HG03558 (cell line): Measurements from ENCODE around the gene NRXN3.
"Not testable (repeated sequence)": the region's sequence is repeated elsewhere in the genome, so short reads cannot be mapped to it uniquely, and the experiment has no call there.

ENCODE experiments used
- ATAC-seq: cut with Tn5 transposase; IDR thresholded peaks from one replicate; pipeline ENCODE4 v1.9.1; 2021; ENCODE audit warnings: moderate number of reproducible peaks; ENCODE audit not compliant: unreplicated experiment; ENCODE audit errors: extremely low read depth

NRXN3 gene

GRCh38 chr14:79735121-79735520 is 1564.9 kb downstream of the NRXN3 start:
- ATAC-seq: no peak

DNA sequence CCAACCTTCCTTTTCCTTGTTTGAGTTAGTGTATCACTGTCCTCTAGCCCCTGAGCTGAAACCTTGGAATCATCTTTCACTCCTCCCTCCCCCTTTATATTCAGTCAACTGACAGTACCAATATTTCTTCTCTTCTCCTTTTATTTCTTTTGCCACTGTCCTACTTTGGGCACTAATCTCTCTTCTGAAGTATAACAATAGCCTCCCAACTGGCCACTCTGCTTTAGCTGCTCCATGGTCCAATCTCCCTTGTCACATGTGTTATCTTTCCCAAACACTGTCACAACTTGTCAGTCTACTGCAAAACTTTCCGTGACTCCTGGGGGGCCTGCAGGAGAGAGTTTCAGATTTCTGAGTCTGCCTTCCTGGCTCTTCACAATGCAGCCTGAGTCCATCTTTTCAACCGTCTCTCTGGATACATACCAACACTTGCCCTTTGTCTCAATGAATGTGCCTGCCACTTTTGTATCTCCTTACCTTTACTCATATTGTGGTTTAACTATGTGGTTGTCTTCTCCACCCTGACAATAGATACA is 1570.0 kb downstream of the NRXN3 start:
- no peak for ATAC-seq

- ATAC-seq: no peak
Measured at GRCh38 chr14:79742142-79742541, 1572.0 kb downstream of the NRXN3 start.

GRCh38 chr14:79745046-79745445 is 1574.9 kb downstream of the NRXN3 start:
- no peak for ATAC-seq

- no peak for ATAC-seq
Measured at GRCh38 chr14:79749065-79749464, 1578.9 kb downstream of the NRXN3 start.

DNA sequence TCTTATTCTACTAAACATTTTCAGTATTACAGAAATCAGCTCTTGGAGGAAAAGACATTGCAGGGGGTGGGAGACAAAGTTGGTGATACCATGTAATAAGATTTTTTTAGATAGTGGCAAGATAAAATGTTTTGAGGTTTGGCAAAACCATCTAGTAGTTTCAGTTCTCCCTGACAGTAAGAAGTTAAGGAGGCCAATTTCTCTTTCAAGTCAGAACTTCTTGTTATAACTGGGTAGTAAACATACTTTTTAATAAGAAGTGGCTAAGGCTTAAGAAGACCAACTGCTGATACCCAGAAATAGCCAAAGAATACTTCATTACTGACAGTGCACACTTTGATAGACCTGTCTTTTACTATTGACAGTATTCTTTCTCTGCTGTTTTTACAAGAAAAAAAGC is 1588.8 kb downstream of the NRXN3 start:
- no peak for ATAC-seq

DNA sequence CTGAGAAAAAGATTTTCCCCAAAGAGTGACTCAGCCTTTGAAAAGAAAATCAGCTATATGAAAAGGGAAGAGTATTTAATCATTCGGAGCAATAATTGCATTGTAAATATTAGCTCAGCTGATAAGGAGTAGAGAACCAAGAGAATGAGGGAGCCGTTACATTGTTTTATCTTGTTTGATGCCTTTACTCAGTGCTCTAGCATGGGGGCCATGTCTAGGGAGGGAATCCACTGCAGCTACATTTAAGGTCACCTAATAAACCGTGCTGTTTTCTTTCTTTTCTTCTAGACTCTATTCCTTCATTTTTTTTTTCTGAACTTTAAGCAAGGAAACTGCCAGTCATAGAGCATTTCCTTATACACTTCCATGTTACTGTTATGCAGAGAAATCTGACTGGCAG is 1594.2 kb downstream of the NRXN3 start:
- ATAC-seq: no peak

DNA sequence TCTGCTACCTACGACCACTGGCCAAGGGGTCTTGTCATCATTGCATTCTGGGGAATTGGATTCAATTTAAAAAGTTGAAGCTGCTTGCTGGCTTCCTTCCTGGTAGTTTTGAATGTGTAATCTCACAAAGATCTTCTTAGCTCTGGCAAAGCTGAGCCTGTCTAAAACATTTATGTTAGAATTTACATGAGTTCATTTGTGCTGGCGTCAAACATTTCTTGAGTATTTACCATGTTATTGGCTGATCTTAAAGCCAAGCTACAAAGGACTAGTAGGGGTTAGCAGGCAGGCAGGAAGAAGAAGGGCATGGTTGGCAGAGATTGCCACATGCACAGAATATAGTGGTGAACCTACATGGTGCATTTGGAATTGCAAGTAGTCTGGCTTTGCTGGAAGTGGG is 1596.3 kb downstream of the NRXN3 start:
- no peak for ATAC-seq

DNA sequence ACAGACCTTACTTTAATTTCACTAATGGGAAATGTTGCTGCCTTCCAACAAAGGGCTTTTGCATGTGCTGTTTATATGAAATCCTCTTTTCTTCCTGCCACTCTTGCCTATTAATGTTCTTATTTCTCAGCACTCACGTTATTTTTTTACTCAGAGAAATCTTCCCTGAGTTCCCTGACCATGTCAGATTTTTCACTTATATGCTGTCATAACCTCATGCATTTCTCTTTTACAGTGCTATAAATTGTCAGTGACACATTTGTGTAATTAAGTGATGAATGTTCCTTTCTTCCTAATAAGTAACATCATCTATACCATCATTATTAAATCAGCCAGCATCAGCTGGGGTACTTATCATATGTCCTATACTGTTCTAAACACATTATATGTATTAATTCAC is 1597.1 kb downstream of the NRXN3 start:
- no peak for ATAC-seq

DNA sequence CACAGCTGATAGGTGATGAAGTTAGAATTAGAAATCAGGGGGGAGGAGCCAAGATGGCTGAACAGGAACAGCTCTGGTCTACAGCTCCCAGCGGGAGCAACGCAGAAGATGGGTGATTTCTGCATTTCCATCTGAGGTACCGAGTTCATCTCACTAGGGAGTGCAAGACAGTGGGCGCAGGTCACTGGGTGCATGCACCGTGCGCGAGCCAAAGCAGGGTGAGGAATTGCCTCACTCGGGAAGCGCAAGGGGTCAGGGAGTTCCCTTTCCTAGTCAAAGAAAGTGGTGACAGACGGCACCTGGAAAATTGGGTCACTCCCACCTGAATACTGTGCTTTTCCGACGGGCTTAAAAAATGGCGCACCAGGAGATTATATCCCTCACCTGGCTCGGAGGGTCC is 1597.5 kb downstream of the NRXN3 start:
- ATAC-seq: not testable (repeated sequence)

DNA sequence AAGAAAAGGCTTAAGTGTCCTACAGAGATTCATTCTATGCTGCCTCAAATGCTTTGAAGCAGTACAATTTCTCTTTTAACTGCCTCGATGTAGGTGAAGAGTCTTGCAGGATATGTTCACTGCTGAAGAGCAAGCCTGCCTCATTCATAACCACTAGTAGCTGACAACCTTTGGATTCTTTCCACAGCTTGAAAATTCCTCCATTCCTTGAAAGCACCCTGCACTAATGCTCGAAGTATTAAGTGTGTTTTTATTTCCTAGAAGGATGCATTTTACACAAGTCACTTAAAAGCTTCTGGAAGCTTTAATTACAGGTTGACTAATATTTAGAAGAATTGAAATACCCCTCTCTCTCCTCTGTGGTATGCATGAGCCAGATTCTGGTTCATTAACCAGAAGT is 1611.7 kb downstream of the NRXN3 start:
- ATAC-seq: no peak

DNA sequence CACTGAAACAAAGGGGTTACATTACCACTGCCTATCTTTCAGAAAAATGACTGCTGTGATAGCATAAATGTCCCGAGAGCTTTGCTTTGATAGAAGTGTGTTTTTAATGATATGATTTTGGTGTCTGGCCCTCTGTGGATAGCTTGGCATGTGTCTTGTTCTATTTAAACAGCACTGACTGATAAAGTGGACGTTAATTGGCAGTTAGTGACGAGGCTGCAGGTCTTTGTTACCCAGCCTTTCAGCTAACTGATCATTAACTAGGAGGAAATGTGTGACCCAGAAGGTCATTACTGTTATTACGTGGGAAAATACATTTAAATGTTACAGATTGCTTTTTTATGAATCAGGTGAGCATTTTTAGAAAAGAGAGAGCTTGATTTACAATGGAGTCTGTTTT is 1612.9 kb downstream of the NRXN3 start:
- ATAC-seq: no peak

- ATAC-seq: no peak
Measured at GRCh38 chr14:79786522-79786921, 1616.3 kb downstream of the NRXN3 start.

DNA sequence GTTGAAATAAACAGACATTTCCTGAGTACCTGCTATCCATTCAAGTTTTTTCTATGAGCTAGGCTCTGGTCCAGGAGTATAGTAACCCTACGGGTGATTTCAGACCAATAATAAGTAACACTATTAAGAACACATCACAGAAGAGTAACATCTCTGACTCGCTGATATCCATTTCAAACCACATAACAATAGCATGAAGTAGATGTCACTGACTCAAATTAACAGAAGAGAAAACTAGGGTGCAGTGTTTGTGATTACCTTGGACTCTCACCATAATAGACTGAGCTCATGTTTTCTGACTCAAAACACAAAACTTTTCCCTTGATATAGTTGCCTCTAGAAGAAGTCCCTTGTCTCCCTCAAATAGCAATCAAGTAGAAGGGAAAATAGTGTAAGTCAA is 1618.2 kb downstream of the NRXN3 start:
- ATAC-seq: no peak

GRCh38 chr14:79791055-79791732 is 1621.0 kb downstream of the NRXN3 start:
- no peak for ATAC-seq

GRCh38 chr14:79802093-79802492 is 1631.9 kb downstream of the NRXN3 start:
- no peak for ATAC-seq

DNA sequence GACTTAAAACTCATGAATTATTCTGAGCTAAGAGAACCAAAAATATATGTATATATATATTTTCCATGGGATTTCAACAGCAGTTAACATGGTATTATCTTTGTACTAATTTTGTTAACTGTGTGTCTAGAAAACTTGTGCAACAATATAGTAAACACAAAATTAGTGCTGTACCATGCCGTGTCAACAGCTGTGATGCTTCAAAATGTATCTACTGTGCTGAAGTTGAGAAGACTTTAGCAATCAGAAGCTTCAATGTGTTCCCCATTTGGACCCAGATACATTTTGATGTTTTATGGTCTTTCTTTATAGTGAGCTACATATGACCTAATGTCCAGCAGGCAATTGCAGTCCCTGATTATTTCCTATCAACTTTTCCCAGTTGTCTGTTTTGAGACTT is 1635.5 kb downstream of the NRXN3 start:
- no peak for ATAC-seq

- ATAC-seq: no peak
Measured at GRCh38 chr14:79809849-79810612, 1639.9 kb downstream of the NRXN3 start.

DNA sequence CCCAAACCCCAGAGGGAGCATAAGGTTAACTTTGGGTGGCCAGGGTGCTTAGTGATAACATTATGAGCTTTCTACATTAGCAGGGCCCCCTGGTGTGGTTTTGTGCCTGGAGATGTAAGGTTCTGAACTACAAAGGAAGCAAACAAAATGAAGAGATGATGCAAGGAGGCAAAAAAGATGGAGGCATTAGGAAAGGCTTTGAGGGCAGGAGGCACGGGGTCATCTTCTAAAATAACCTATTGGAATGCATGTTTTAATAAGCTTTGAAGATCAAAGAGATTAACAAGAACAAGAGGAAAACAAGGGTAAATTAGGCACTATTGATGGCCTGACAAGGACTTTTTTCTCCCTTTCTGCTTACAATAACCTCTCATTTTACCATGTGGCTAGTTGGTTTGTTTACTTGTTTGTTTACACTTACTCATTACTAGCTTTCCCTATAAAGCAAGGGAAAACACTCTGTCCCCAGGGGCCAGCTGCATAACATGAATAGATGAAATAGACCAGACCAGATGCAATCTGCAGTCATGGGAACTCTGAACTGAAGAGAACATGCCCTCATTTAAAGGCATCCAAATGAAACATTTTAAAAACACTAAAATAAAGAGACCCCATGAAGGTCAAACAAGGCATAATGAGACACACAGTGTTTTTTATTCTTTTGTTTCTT is 1650.8 kb downstream of the NRXN3 start:
- ATAC-seq: no peak

DNA sequence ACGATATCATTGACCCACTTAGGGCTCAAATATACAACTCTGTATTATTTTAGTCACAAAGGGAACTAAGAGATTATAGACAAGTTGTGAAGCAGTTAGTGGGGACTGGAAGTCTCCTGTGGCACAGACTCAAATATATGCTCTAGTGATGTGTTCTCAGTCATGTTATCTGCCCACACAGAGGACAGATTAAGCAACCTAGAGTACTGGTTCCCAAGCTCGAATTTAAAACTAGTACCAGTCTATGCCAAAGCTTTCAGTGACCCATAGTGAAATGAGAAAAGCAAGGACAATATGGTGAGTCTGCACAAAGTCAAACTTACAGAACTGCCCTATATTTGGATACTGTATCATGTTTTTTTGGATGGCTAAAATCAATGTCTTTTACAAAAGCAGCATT is 1651.9 kb downstream of the NRXN3 start:
- no peak for ATAC-seq

GRCh38 chr14:79825046-79825521 is 1654.9 kb downstream of the NRXN3 start:
- ATAC-seq: no peak
